G401 (cell line): ENCODE measurements around the gene CNTN4. TPM values are rescaled to one million over a fixed set of nuclear protein-coding genes. Genes with fewer than 3 reads are reported as not detected.
"Not testable (repeated sequence)": the region's sequence is repeated elsewhere in the genome, so short reads cannot be mapped to it uniquely, and the experiment has no call there.

Experiments
- DNase-seq: peaks from one replicate; pipeline ENCODE4 v3.0.0-alpha.2; 2015; ENCODE audit warnings: low spot score
- in situ Hi-C: cut with HindIII; loops from 2 replicates; pipeline ENCODE4 v1.10.0; 2016; ENCODE audit warnings: low sequenced_read_pairs, mixed read lengths
- total RNA-seq: library from RNA; depleted of rRNA; stranded (reverse); fragments of >200 nt; shearing (Covaris generic); gene quantifications from 2 replicates; pipeline ENCODE4 v1.2.3, GENCODE V29; 2014

Gene CNTN4
- total RNA-seq, 1 experiment from 2014 or later = not detected

DNA sequence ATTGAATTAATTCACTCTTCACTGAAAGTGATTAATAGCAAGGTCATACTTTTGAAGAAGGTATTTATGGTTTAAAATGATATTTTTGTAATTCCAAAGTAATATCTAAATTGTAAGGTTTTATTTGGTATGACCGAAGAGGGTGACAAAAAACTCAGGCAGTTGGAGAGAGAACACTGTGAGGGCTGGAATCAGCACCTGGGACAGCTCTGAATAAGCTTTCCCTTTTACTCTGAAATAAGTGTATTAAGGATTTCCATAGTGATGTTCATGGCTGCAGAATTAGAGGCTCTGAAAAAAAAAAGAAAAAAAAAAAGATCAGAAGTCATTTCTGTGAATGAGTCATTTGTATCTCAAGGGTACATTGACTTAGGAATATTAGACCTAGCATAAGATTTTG is 712.1 kb downstream of the CNTN4 start:
- DNase-seq = no peak
- in situ Hi-C loops = no loop called here

DNA sequence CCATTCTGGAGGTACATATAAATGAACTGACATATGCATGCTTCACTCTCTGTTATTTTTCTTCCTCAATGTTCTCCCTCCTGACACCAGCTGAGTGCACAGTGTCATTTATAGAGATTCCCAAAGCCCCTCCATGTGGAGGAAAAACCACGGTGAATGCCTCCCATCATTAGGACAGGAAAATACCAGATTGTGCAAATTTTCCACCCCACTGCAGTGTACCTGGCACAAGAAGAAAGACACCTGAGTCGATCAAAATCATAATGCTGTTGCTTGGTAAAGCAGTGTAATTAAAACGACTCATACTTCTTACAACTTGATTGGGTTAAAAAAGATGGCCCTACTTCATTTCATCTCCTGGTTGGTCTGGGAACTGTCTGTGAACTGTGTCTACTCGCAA is 720.9 kb downstream of the CNTN4 start:
- in situ Hi-C loops = no loop called here
- peak; percentile 65 for DNase-seq

DNA sequence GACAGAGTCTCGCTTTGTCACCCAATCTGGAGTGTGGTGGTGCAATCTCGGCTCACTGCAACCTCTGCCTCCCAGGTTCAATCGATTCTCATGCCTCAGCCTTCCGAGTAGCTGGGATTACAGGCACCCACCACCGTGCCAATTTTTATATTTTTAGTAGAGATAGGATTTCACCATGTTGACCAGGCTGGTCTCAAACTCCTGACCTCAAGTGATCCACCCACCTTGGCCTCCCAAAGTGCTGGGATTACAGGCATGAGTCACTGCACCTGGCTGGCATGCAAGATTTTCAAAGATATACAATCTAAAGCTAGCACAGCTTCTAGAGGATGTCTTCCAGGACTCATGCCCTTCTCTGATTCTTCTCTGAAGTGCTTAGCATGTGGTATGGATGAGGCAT is 722.3 kb downstream of the CNTN4 start:
- in situ Hi-C loops = not testable (repeated sequence)

DNA sequence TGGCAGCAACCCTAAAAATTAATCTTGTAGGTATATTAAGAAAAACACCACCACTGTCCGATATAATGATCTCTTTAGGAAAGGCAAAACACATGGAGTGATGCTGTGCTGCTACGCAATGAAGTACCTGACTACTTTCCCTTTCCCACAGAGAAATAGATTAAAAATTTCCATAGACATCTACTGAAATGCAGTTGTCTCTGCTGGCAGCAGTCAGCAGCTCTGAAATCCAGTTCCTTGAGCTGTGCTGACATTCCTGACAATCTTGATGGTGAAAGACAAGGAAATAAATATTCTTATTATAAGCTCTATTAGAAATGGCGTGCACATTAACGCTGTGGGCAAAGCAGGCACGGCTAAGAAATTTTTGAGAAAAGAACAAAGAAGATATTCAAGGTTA is 723.9 kb downstream of the CNTN4 start:
- in situ Hi-C loops = no loop called here

More for the DNA sequence above, 722.3 kb downstream of the CNTN4 start:
- DNase-seq = not testable (repeated sequence)

DNA sequence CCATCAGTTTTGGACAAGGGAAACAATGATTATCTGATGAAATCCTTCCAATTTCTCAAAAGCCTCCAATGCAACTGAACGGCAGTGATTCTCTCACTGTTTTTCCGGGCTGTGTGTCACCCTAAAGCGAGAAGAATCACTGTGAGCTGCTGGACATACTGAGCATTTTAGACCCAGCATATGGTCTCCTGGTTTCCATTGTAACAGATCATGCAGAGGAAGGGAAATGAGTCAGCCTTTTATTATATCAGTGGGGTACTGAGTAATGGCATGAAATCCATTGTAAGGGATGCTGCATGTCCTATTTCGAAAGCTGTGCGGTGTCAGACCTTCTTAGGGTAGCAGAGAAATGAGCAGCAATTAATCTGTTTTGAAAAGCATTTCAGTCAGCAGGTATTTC is 724.4 kb downstream of the CNTN4 start:
- in situ Hi-C loops = no loop called here
- peak; percentile 96 for DNase-seq

More for the DNA sequence above, 723.9 kb downstream of the CNTN4 start:
- peak; percentile 67 for DNase-seq

DNA sequence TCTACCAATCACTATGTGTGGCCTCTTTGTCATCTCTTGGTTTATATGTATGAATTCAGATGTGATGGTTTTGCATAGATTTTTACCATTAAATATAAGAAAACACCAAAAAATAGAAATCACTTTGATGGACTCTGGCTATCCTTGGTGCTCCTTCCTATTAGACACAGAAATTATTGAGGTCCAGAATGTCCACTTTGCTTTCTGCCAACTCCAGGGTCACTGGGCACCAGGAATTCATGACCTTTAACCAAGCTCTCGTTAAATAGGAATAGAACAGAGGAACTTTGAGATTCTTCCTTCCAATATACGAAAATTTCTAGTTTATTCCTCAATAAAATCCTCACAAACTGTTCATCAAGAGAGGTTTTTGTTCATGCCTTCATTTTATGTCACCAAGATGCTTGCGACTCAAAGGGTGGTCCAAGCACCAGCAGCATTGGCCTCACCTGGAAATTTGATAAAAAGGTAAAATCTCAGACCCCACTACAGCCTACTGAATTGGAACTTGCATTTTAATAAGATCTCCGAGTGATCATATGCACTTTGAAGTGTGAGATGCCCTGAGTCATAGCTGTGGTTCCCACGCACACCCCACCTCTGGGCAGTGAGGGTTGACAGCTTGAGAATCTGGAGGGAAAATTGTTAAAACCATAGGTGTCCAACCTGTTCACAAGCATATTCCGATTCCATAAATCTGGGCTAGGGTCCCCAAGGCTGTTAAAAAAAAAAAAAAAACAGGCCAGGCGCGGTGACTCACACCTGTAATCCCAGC is 725.0 kb downstream of the CNTN4 start:
- no peak for DNase-seq

DNA sequence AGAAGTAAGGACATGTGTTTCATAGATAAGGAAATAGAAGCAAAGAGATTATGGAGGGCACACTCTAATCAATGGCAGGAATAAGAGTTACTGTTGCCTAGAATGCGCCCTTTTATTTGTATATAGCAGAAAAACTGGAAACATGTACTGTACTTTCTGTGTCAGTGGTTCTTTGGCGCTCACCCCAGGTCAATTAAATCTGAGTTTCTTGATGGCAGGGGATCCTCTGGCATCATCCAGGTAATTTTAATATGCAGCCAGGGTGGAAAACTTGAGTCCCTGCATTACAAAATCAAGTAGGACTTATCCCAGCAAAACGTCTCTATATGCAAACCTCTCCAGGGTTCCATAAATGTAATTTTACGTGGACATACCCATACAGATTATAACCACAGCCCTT is 727.4 kb downstream of the CNTN4 start:
- in situ Hi-C loops = no loop called here
- peak; percentile 95 for DNase-seq

More for the DNA sequence above, 725.0 kb downstream of the CNTN4 start:
- in situ Hi-C loops = no loop called here

DNA sequence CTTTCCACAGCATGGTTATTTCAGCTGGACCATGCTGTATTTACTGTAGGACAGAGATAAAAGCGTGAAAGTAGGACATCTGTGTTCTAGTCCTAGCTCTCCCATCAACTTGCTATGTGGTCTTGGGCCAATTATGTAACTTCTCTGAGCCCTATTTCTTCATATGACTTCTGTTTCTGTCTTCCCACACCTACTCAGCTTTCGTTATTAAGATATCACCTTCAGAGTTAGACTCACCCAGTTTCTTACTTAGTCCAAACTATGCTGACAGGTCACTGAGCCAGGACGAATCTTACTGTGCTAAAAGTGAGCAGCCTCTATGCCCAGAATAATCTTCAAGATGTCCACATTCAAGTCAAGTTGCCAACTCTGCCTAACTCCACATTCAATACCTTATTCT is 727.8 kb downstream of the CNTN4 start:
- in situ Hi-C loops = no loop called here

DNA sequence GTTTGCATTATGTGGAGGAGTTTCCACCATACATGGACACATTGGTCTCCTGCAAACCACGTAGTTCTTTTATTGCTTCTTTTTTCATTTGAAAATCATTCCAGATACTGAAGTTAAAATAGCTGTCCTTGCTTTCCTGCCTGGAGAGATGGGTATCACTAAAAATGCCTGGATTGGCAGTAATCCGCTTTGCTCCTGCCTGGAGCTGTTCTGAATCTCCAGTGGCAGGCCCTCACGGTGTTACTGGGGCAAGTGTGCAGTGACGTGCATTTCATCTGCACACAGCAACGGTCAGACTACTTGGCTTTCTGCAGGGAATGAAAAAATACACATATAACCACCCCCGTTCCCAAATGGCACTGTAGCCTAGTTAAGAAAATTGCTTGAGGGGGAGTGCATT is 738.6 kb downstream of the CNTN4 start:
- DNase-seq = no peak
- in situ Hi-C loops = no loop called here

More for the DNA sequence above, 727.8 kb downstream of the CNTN4 start:
- DNase-seq = no peak

DNA sequence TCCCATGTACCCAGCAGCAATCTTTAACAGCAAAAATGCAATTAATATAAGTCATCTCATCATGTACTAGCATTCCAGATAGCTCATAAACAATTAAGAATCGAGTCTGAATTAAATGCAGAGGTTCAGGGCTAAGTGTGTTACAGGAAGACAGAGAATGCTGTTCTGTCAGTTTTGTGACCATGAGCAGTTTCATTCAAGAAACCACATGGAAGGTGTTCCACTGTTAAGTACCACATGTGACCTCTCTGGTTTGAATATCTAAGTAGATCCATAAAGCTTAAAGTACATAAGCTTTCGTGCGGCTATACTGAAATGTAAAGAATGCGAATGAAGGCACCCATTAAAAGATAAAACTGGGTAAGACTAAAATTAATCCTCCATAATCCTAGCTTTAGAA is 739.2 kb downstream of the CNTN4 start:
- in situ Hi-C loops = no loop called here
- no peak for DNase-seq

DNA sequence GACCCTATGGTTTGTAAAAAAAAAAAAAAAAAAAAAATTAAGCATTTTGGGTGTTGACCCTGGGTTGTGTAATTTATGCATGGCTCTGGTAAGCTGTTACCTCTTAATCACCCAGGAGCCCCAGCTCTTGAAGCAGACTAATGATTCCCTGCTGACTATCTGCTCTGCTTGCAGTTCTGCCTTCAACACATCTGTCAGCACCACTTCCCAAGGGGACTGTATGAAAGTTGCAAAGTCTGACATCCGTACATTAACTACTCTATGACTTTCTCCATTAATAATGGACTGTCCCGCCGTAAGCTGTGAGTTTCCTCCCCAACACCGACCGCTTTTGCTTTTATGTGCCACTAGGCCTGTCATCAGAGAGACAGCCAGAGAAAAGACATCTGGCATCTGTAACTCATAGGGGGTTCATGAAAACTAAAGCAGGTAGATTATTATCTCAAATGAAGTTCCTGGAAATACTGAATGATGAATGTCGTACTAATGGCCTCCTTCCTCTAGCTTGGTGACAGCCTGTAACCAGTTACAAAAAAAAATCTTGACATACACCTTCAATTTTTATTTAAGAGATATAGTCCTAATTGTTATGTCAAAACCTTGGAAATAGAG is 740.0 kb downstream of the CNTN4 start:
- no peak for DNase-seq
- in situ Hi-C loops = no loop called here

DNA sequence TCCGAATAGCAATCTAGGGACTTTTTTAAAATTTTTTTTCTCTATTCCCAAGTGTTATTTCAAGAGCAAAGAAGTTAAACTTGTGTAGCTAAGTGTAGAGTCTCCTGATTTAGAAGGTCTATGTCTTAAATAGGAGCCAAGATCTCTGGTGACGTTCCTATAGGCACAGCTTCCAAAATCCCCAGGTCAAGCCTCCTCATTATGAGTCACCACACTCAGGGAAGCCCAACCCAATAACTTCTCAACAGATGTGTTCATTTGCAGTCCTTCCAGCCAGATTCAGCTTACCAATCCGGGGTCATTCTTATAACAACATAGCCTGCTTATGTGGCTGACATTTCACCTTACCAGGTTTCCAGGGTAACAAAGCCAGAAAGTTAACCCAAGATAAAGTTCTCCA is 741.2 kb downstream of the CNTN4 start:
- no peak for DNase-seq

DNA sequence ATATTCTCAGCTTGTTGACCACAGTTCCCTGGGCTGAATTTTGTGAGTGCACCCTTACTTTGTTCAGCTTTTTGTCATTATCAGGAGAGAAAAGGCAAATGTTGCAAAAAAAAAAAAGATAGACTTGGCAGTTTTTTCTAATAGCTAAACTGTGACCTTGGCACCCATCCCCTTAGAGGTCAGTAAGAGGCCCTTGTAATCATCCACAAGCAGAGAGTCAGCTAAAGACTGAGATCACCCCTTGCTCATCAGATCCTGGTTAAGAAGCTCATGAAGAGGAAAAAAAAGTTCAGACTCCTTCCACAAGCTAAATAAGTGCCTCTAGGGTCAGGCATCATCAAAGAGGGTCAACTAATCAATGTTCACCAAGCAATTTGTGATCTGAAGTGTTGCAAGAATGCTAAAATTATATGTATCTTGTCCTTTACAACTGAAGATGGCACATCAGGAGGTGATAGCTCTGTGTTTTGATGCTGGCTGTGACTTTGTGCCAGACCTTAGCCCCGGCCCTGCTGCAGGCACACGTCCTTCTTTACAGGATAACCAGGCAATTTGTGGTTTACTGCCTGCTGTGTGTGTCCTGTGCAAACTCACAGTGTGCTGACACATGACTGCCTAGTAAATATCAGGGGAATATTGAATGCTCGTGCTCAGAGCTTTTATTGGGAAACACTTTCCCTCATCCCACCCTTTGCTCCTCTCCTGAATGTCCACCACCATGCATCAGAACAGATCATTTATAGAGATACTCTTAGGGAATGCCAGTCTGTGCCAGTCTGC is 748.6 kb downstream of the CNTN4 start:
- no peak for DNase-seq
- in situ Hi-C loops = no loop called here

More for the DNA sequence above, 741.2 kb downstream of the CNTN4 start:
- in situ Hi-C loops = no loop called here

DNA sequence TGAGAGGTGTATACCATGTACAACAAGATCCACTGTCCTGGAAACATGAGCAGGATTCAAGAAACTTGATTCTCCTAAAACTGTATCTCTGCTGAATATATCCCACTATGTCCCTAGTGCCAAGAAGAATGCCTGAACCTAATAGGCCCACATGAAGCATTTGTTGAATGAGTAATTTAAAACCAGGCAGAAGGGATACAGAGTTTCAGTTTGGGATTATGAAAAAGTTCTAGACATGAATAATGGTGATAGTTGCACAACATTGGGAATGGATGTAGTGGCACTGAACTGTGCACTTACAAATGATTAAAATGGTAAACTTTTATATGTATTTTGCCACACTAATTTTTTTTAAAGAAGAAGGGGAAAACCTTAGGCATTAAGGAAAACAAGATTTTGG is 750.4 kb downstream of the CNTN4 start:
- in situ Hi-C loops = no loop called here
- DNase-seq = no peak

DNA sequence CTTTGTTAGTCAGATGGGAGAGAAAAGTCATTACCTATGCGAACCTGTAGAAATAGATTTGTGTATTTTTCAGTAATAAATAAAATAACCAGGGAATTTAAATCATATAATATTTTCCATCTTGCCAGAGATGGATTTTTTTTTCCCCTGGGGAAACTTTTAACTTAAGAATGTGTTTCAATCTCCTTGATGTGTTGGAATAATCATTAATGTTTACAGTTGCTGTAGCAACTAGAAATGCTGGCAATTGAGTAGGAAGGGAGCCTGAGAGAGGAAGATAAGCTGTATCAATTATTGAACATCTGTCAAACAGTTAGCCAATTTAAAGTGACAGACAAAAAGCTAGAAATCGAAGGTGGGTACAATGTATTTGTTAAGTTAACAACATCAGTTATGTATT is 752.0 kb downstream of the CNTN4 start:
- in situ Hi-C loops = no loop called here
- DNase-seq = no peak

DNA sequence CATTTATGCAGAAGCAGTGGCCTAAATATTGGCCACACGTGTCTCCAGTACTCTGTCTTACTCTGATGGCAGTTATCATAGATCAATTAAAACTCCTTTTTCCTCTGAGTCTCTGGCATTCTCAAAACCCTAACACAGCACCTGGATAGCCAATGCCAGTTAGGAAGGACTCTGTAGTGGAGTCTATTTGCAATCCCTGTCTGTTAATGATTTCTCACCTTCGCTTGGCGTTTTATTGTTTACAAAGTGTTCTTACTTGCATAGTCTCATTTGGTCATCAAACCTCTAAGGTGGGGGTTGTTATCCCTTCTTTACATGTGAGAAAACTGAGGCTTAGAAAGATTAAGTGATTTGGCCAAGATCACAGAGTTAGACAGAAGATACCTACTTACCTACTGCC is 752.7 kb downstream of the CNTN4 start:
- in situ Hi-C loops = no loop called here

DNA sequence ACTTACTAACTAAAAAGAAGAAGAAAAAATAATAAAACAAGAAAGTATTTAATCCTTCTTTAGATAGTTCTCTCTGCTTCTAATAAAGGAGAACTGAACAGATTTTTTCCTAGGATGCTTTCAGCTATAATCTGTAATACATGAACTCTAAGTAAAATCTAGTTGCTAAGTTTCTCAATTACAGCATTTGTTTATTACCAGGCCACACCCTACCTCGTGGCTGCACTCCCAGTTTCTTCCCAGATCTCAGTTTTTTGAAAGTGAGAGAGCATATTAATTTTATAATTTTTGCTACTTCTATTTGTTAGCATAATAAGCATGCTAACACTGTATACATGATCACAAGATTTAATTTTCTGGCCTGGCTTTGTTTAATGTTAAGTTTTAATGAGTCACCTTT is 753.2 kb downstream of the CNTN4 start:
- in situ Hi-C loops = no loop called here
- no peak for DNase-seq

More for the DNA sequence above, 752.7 kb downstream of the CNTN4 start:
- DNase-seq = no peak

DNA sequence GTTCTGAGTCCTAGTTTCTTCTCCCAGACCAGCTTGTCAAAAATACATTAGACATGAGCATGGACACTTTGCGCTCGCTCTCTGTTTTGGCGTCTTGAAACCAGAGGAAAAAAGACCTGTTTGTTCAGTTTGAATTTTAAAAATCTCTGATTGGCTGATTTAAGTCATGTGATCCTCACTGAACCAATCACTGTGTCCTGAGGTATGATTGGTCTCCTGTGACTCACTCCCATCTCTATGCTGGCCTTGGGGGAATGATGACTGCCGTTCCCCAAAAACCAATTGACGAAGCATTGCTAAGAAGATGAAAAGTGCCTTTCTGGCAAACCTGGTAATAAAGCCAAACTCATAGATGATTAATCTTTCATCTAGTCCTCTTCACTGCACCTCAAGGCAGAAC is 755.0 kb downstream of the CNTN4 start:
- no peak for DNase-seq
- in situ Hi-C loops = no loop called here

DNA sequence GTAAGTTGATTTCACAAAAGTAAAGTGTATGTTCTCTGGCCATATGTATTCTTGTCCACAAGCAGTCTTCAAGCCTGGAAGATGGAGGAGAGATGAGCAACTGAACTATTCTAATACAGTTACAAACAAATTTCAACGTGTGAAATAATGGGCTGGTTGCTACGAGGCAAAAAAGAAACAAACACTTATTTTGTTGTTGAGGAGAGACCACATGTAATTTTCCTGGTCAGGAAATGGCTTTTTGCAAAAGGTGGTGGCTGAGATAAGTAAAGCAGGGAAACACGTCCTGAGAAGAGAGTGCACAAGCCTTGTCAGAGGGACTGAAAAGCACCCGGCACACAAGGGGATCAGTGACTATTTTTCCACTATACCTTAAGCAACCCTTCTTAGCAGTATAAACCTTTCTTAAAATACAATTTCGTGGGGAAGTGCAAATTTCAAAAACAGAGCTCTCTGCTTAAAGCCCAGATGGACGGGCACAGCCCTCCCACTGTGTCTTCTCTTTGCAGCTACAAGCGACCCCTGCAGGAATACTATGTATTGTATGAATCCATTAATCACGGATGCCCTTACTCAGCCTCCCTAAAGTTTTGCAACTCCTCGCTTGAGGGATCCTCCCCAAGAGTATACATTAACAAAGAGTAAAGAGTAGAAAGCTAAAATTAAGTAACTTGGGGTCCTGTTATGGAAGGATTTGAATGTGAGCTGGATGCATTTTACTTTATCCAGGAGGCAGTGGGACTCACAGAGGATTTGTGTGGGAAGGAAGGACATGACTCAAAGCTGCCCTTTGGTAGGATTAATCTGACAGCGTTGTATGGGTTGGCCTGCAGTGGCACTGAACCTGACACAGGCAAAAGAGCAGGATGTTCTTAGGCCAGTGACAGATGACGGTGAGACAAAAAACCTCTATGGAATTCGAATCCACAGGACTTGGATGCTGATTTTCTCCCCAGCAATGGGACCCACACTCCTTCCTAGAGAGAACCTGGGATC is 757.8 kb downstream of the CNTN4 start:
- peak; percentile 34 for DNase-seq
- in situ Hi-C loops = no loop called here
